Activated CD4-positive, alpha-beta T cell treated with anti-CD3 and anti-CD28 coated beads, Interleukin-2, amount 10 ng/mL, durations not matched to agents 7 days and 5 days (primary cell): ENCODE results near the gene AKR7A3. TPM values are rescaled to one million over a fixed set of nuclear protein-coding genes. Genes with fewer than 3 reads are reported as not detected.
A peak's percentile ranks its signal among the peaks of the same experiment; 100 is the strongest.

Experiments used
- CTCF ChIA-PET: fragments of 350-600 bp; sonication (Branson Sonifier 250); formaldehyde crosslinking; loops from one replicate; lab custom pipeline; 2021; ENCODE audit warnings: antibody characterized with exemption; lab: Charles Lee
- POLR2A ChIA-PET: fragments of 350-600 bp; sonication (Branson Sonifier 250); formaldehyde crosslinking; loops from one replicate; lab custom pipeline; 2021; ENCODE audit warnings: antibody characterized with exemption; lab: Charles Lee
- DNase-seq: peaks from one replicate; pipeline ENCODE4 v3.0.0-alpha.2; 2020
- H3K27ac Mint-ChIP-seq: one replicate; pipeline ENCODE4 v1.8.0; 2021; ENCODE audit warnings: mild to moderate bottlenecking, moderate library complexity, mixed read lengths
- H3K27me3 Mint-ChIP-seq: one replicate; pipeline ENCODE4 v1.8.0; 2021; ENCODE audit warnings: mixed read lengths
- H3K36me3 Mint-ChIP-seq: one replicate; pipeline ENCODE4 v1.8.0; 2021; ENCODE audit warnings: low read depth, mixed read lengths
- H3K4me1 Mint-ChIP-seq: one replicate; pipeline ENCODE4 v1.8.0; 2021; ENCODE audit warnings: mixed read lengths
- H3K4me3 Mint-ChIP-seq: one replicate; pipeline ENCODE4 v1.8.0; 2021; ENCODE audit warnings: mild to moderate bottlenecking, moderate library complexity, mixed read lengths
- H3K9me3 Mint-ChIP-seq: one replicate; pipeline ENCODE4 v1.8.0; 2021; ENCODE audit warnings: mixed read lengths
- total RNA-seq, 2 experiments: library from RNA; stranded (reverse); gene quantifications; one replicate each; pipeline ENCODE4 v1.2.3, GENCODE V29; 2021

AKR7A3 gene
- total RNA-seq, 2 experiments from 2014 or later, result 0.52 to 0.62 TPM

GRCh38 chr1:19255288-19255687, 33.3 kb downstream of the AKR7A3 start:
- H3K9me3 Mint-ChIP-seq, result no peaks in the 10 kb centered on the region
- no peak overlapping the region for H3K4me3 Mint-ChIP-seq
- ChIA-PET CTCF (no interaction called here), POLR2A (no interaction called here)
- no peak for DNase-seq
- H3K36me3 Mint-ChIP-seq, result peaks cover 16% of the 10 kb centered on the region
- H3K27ac Mint-ChIP-seq, result no peak overlapping the region
- H3K4me1 Mint-ChIP-seq, result peaks cover 35% of the 10 kb centered on the region
- H3K27me3 Mint-ChIP-seq, result no peaks in the 10 kb centered on the region

- Mint-ChIP-seq H3K9me3 (no peaks in the 10 kb centered on the region), H3K27ac (peak overlapping the region; percentile 19), H3K4me3 (no peak overlapping the region), H3K4me1 (peaks cover 41% of the 10 kb centered on the region), H3K36me3 (peaks cover 12% of the 10 kb centered on the region), H3K27me3 (no peaks in the 10 kb centered on the region)
- ChIA-PET POLR2A (no interaction called here), CTCF (no interaction called here)
- DNase-seq, result no peak
Measured at GRCh38 chr1:19254416-19254815, 34.2 kb downstream of the AKR7A3 start.

GRCh38 chr1:19251305-19252196, 37.0 kb downstream of the AKR7A3 start, which contains the start of the genes EMC1 and MRTO4:
Gene EMC1 (minus strand): TSS chr1:19251524. CDS start chr1:19251509, 15 bp downstream.
Gene MRTO4 (plus strand): TSS chr1:19251805. CDS start chr1:19251836, 31 bp downstream.
- POLR2A ChIA-PET, result no interaction called here
- Mint-ChIP-seq H3K27me3 (no peaks in the 10 kb centered on the region), H3K4me3 (peak within 1 kb of the TSS; percentile 98), H3K4me1 (peaks cover 37% of the 10 kb centered on the region), H3K36me3 (peaks cover under 1% of the 10 kb centered on the region), H3K27ac (peak within 1 kb of the TSS; percentile 97), H3K9me3 (no peaks in the 10 kb centered on the region)
- DNase-seq, result peak; percentile 89
- CTCF ChIA-PET, result interaction anchor here (0.6 to 3.6 kb wide), 6 partner anchors 10 to 402 kb away, joined by 3 to 14 read pairs (median 4); no protein-coding TSS in a partner anchor

- peaks cover 37% of the 10 kb centered on the region for H3K4me1 Mint-ChIP-seq
- H3K9me3 Mint-ChIP-seq, result no peaks in the 10 kb centered on the region
- H3K4me3 Mint-ChIP-seq, result peak overlapping the region; percentile 98
- no peaks in the 10 kb centered on the region for H3K36me3 Mint-ChIP-seq
- peak; percentile 11 for DNase-seq
- H3K27me3 Mint-ChIP-seq, result no peaks in the 10 kb centered on the region
- H3K27ac Mint-ChIP-seq, result peak overlapping the region; percentile 97
- ChIA-PET POLR2A (no interaction called here), CTCF (interaction anchor here (1.4 to 3.6 kb wide), 4 partner anchors 10 to 403 kb away, joined by 4 to 14 read pairs (median 5); no protein-coding TSS in a partner anchor)
Measured at GRCh38 chr1:19250629-19251304, 37.8 kb downstream of the AKR7A3 start.

GRCh38 chr1:19240673-19241538, 47.7 kb downstream of the AKR7A3 start:
- Mint-ChIP-seq H3K4me3 (no peak overlapping the region), H3K27ac (peak overlapping the region; percentile 54)

GRCh38 chr1:19239876-19240275, 48.7 kb downstream of the AKR7A3 start:
- Mint-ChIP-seq H3K4me3 (no peak overlapping the region), H3K4me1 (no peaks in the 10 kb centered on the region), H3K9me3 (no peaks in the 10 kb centered on the region), H3K36me3 (peaks cover 42% of the 10 kb centered on the region), H3K27me3 (no peaks in the 10 kb centered on the region), H3K27ac (no peak overlapping the region)
- ChIA-PET POLR2A (no interaction called here), CTCF (interaction anchor here (0.9 to 2.3 kb wide), 4 partner anchors 12 to 60 kb away, joined by 3 to 14 read pairs (median 6); partner anchors contain the start of genes EMC1 and MRTO4)
- no peak for DNase-seq

More at GRCh38 chr1:19240673-19241538, 47.7 kb downstream of the AKR7A3 start:
- H3K27me3 Mint-ChIP-seq, result no peaks in the 10 kb centered on the region
- H3K9me3 Mint-ChIP-seq, result no peaks in the 10 kb centered on the region
- ChIA-PET POLR2A (no interaction called here), CTCF (interaction anchor here (0.6 to 2.3 kb wide), 11 partner anchors 9 to 271 kb away, joined by 3 to 14 read pairs (median 4); partner anchors contain the start of genes EMC1 and MRTO4)
- no peaks in the 10 kb centered on the region for H3K4me1 Mint-ChIP-seq
- H3K36me3 Mint-ChIP-seq, result peaks cover 42% of the 10 kb centered on the region
- DNase-seq, result peak; percentile 77

- CTCF ChIA-PET, result interaction anchor here (0.8 to 1.3 kb wide), 3 partner anchors 10 to 350 kb away, joined by 3 to 5 read pairs (median 3); no protein-coding TSS in a partner anchor
- POLR2A ChIA-PET, result interaction anchor here (0.9 kb wide), 1 partner anchor 11 kb away, joined by 3 read pairs; no protein-coding TSS in a partner anchor
- peaks cover 30% of the 10 kb centered on the region for H3K36me3 Mint-ChIP-seq
Measured at GRCh38 chr1:19234224-19234623, 54.3 kb downstream of the AKR7A3 start.

More at GRCh38 chr1:19234224-19234623, 54.3 kb downstream of the AKR7A3 start:
- no peaks in the 10 kb centered on the region for H3K27me3 Mint-ChIP-seq
- no peak for DNase-seq
- no peak overlapping the region for H3K27ac Mint-ChIP-seq
- no peaks in the 10 kb centered on the region for H3K9me3 Mint-ChIP-seq
- H3K4me3 Mint-ChIP-seq, result no peak overlapping the region
- no peaks in the 10 kb centered on the region for H3K4me1 Mint-ChIP-seq

Other genes starting within 250 kb of the AKR7A3 start
- gene UBR4, start 78.5 kb downstream of the AKR7A3 start, total RNA-seq, result 100 to 1,000 TPM; 116 to 125 TPM
- 10 to 100 TPM; 36.4 to 37.0 TPM for gene EMC1, start 37.2 kb downstream of the AKR7A3 start, total RNA-seq
- gene MRTO4, start 37.0 kb downstream of the AKR7A3 start, total RNA-seq, result 10 to 100 TPM; 27.2 to 32.5 TPM
- 10 to 100 TPM; 45.4 to 45.8 TPM for gene AKR7A2, start 23.4 kb upstream of the AKR7A3 start, total RNA-seq
- 1 to 10 TPM; 4.9 to 5.3 TPM for gene SLC66A1, start 23.6 kb upstream of the AKR7A3 start, total RNA-seq
- gene CAPZB, start 196.8 kb upstream of the AKR7A3 start, total RNA-seq, result 100 to 1,000 TPM; 529 to 567 TPM